NCI-H748 treated with DMSO at 0.1 percent for 48 hours (cell line): ENCODE measurements around the gene CLRN3.
A peak's percentile ranks its signal among the peaks of the same experiment; 100 is the strongest.

ENCODE experiments used
- DNase-seq: peaks from one replicate; lab custom pipeline; 2025; lab: John Stamatoyannopoulos, UW

Gene CLRN3, protein sequence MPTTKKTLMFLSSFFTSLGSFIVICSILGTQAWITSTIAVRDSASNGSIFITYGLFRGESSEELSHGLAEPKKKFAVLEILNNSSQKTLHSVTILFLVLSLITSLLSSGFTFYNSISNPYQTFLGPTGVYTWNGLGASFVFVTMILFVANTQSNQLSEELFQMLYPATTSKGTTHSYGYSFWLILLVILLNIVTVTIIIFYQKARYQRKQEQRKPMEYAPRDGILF

DNA sequence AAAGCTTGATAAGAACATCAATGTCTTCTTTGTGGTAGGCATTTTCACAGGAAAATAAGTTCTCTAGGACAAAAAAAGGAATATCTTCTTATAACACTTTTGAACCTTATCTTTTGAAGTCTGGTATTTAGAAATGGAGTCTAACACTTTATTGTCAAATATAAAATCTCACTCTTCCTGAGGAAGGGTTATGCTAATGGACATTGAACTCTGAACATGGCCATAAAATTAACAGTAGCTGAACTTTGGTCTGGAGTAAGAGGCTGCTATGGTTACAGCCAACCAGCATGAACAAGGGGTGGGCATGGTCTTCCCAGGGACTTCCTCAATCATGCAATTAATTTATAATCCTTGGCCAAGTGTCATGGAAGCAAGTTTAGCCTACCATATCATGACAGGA, at the start of gene CLRN3:
CLRN3 (minus strand) TSS at position 199 of the 400 bp plus-strand sequence; CDS start at position 42, 157 bp downstream.
- DNase-seq: no peak

DNA sequence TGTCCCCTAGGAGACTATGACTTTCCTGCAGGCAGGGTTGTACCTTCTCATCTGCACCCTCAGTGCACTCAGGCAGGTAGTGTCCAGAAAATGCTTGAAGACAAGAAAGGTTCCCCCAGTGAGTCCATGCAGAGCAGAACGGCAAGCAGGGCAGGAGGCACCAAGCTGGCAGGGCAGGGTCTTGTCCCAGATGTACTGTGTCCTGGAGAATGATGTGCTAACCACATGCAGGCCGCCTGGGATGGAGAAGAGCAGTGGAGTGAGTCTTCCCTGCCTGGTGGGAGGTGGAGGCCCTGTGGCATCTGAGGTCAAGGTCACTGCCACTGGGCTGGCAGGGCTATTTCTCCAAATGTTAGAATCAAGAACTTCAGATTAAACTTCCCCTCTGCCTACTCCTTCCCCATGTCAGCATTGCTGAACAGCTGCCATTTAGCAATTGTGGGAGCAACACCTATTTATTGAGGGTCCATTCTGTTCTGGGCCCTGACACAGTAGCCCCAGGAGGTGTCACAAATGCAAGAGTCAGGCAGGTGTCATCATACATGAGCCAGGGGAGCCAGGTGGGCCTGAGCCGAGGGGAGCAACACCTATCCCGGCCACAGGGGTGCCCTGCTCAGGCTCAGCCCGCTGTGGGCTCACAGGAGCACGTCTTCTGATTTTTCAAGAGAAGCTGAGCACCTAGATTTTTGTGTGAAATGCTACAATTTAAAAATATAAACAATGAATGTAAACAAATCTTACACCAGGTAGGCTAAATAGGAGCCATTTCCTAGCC, 48.3 kb upstream of the CLRN3 start:
- no peak for DNase-seq

DNA sequence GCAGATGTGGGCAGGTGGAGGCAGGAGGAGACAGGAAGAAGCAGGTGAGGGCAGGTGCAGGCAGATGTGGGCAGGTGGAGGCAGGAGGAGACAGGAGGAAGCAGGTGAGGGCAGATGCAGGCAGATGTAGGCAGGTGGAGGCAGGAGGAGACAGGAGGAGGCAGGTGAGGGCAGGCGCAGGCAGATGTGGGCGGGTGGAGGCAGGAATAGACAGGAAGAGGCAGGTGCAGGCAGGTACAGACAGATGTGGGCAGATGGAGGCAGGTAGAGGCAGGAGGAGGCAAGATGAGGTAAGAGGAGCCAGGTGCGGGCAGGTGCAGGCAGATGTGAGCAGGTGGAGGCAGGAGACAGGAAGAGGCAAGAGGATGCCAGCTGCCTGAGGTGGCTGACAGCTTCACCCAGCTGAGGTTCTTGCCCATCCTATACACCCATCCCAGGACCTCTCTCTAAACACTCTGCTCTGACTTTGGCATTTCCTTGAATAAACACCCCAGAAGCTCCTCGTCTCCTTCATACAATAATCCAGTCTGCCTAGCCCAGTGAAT, 47.1 kb upstream of the CLRN3 start:
- DNase-seq: no peak

DNA sequence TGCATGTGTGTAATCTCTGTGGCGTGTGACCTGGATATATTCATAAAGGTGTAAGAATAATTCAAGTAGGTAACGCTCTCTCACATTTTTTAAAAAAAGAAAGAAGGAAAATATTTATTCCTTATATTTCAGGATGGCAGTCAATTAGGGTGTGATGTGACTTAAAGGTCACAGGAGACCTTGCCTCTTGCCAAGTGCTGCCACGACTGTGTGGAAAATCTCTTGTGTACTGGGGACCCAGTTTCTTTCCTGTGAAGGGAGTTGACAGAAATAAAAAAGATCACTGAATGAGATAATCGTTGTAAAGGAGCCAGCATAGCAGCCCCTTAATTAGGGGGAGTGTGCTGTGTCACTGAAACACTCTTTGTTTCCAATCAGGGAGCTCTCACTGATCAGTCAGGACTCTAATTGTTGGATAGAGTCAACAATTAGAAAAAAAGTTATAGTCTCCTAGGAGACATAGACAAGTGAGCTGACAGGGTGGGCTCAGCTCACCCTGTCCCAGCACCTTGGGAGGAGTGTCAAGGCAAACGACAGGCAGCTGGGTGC, 45.2 kb upstream of the CLRN3 start:
- DNase-seq: no peak

DNA sequence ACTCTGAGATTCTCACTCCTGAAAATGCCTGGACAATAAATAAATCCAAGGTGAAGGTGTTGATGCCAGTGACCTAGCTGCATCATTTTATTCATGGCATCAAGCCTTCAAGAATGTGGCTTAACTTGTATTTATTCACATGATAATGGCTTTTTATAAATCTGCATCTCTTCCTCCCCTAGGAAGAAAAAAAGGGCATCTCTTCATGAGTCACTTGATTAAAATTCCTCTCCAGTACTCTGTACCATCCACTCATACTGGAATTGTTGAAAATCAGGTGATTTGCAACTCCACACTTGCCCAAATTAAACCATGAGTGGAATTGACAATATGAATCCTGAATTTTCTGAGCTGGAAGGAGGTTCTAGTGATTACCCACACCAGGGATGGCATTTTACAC, 44.3 kb upstream of the CLRN3 start:
- DNase-seq: no peak

DNA sequence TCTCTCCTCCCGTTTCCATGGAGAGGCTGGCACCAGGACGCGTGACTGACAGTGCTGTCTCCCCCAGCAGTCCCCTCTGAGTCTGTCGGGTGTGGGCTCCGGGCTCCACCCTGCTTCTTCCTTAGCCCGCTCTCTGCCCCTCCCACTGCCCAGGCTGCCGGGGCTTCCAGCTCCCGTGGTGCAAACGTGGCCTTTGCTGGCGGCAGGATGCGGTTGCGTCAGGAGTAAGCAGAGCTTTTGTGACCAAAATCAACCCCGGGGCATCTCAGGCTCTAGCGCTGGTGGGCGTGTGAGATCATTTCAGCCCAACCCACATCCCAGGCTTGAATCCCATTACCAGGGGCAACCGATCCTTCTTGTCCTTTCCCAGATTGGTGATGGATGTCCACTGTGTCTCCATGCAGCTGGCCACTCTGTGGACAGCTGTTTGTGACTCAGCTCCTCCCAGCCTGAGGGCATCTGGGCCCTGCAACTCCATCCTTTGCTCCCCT, 42.4 kb upstream of the CLRN3 start:
- DNase-seq: peak; percentile 34

DNA sequence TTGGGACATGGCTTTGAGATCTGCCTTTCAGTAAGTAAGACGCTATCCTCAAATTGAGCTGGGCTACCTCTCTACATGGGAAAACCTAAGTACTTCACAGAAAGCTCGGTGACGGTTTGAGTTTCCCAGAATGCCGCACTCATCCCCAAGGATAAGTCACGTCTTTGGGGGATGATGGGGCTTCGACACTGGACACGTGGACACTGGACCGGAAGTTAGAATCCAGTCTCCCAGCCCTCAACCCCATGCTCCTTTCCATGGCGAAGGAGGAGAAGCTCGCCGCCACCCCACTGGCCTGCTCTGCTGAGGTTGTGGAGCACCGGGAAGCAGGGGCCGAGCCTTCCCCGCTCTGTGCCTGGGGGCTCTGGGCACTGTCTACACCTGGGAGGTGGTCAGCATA, 41.6 kb upstream of the CLRN3 start:
- no peak for DNase-seq

DNA sequence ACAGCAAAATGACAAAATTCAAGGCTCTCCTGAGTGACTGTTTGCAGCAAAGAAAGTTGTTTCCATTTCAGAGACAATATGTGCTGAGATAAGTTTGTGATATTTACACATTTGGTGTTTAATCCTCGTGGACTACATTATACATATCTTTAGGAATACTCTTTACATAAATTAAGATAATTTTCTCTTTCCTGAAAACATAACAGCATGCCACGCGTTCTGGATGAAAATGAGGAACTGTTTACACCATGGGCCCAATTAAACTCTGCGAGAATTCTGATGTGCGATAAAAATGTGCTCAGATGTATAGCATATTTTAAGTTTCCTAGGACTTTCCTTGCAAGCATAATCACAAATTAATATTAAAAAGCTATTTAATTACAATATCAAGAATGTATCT, 40.5 kb upstream of the CLRN3 start:
- DNase-seq: no peak

DNA sequence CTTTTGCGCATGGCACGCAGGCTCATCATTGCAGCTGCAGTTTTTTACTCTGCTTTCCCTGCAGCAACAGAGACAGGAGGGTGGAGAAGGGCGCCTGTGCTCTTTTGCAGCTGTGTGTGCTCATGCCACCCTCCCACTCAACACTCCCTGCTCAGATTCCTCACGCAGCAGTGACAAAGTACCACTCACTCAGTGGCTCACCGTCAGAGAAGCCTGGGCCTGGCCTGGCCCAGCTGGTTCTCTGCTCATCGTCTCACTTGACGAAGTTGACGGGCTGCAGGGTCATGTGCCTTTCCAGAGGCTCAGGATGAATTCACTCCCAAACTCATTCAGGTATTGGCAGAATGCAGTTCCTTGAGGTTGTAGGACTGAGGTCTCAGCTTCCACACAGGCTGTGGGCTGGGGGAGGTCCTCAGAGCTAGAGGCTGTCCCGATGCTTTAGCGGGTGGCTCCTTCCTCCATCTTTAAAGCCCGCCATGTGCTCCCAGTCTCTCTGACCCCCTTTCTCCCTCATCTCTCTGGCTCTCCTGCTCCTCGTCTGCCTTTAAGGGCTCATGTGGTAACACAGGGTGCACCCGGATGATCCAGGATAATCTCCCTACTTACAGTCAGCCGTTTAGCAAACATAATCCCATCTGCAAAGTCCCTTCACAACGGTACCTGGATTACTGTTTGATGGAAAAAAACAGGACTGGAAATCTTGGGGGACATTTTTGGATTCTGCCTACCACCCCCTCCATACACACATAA, 40.0 kb upstream of the CLRN3 start:
- no peak for DNase-seq

DNA sequence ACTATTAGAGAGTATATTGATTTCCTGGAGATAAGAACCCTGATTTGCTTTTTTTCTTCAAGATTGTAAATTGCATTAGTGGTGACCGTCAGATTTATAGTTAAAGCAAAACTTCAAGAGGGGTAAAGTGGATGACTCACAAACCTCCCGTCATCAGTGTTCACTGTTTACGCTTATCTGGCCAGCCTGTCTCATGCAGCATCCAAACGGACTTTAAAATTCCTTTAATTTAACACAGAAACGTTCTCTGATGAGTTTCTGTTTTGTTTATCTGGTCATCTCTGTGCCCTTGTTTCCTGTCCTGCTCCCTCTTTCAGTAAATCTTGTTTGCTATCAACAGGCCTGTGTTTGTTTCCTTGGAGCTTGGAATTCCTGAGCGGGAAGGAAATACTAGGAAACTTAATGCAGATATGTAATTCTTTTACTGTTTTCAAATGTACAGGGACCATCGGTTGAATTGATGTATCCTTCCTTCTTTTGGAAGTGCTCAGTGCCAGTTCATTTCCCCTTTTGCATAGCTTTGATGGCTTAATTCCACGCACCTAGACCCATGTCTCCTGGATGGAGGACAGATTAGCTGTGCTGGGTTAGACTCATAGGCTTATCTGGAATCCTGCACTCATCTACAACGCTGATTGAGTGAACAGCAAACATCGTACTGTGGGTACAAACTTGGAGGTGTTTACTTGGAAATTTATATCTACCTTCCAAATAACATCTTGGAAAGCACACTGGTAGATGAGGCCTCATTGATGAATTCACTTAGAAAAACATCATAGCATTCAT, 35.5 kb upstream of the CLRN3 start:
- no peak for DNase-seq

DNA sequence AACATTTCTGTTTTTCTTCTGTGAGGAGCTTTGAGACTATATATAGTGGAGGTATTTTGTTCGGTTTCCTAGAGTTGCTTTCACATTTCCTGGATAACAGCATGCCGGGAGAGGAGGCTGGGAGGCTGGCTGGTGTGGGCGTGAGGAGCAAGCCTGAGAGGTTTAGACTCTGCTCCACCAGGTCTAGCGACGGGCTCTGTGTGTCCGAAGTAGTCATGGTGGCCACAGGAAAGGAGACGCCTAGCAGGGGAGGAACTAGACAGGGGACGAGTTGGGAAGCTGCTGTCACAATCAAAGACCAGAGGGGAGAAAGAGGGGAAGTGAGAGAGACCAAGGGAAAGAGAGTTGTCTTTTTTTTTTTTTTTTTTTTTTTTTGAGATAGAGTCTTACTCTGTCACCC, 33.7 kb upstream of the CLRN3 start:
- no peak for DNase-seq

DNA sequence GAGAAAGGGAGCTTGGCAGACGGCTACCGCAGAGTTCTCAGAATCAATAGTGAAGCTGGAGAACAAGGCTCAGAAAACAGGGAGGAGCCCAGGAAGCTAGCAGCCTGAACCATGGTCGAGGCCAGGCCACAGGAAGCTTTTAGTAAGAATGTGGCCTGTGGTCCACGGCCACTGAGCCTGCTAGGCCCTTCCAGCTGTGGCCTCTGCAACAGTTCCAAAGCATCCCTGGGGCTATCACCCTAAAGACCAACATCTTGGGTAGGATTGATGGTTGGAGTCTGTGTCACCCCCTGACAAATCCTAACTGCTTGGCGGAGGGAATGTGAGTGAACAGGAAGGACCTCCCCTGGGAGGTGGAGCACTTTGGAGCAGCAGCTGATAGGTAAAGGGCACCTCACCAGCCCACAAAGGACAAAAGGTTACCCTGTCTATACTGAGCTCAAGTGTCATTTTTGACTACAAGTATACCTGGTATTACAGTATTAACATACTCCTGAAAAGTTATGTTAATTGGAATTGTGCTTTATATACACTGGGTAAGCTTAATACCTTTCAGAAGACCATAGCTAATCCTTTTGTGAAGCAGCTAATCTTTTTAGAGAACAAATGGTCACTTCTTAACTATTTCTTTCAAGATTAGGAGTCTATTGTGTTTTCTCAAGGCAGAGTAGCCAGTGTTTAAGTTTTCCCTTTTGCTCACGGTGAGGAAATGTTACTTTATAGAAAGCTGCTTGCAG, 32.9 kb upstream of the CLRN3 start:
- no peak for DNase-seq

DNA sequence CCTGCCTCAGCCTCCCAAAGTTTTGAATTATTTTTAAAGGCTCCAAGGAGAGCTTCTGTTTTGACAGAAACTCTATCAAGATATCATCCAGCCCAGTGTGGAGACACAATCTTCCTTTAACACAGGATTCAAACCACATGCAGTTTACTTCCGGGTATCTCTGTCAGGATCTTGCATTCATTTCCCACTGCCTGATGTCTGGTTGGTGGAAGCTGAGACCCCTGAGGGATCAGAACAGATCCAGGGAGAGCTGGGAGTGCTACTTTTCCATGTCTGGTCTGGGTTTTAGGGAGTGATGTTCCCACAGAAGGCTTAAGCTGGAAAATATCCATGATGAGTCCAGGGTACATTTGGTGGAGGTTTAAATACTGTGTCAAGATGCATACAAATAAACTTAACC, 30.9 kb upstream of the CLRN3 start:
- no peak for DNase-seq

DNA sequence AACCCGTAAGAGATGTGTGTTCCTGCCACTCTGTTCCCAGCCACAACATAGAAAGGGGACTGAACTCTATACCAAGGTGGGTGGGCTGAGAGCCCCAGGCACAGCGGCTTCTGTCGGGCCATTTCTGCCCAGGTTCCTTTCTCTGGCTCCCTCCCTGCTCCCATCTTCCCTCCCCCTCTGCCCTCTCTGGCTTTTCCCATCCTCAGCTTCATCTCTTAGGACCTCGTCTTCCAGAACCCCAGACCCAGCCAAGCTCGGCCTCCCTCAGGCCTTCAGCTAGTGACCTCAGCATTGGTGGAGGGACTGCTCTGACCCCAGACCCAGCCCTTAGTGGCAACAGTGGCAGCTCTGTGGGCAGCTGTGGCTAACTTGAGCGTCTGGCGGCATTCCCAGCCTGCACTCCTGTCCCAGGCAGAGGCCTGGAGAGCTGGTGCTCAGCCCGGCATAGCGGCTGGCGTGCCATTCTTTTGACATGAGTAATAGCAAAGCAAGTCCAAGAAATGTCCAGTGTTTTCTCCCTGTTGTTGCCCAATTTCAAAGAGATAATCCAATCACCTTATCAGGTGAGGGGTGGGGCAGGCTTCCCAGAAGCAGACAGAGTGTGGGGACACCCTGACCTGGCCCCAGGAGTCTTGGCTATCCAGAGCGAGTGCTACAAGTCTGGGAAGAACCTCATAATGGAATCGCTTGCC, 30.1 kb upstream of the CLRN3 start:
- no peak for DNase-seq

DNA sequence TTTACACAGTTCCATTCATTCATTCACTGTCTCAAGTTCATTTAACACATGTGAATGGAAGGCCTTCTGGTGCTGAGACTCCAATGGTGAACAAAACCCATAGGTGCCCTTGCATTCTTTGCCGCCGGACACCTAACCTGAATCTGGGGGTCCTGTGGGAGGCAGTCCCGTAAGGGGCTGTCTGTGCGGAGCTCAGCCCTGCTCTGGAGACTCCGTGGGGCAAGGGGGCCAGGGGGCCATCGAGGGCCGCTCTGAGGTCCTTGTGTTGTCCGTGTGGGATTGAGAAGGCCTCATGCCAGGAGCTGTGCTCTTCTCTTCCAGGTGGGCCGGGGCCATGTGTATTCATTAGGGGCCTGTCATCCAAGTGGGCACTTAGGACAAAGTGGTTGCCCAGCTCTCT, 29.5 kb upstream of the CLRN3 start:
- DNase-seq: no peak

DNA sequence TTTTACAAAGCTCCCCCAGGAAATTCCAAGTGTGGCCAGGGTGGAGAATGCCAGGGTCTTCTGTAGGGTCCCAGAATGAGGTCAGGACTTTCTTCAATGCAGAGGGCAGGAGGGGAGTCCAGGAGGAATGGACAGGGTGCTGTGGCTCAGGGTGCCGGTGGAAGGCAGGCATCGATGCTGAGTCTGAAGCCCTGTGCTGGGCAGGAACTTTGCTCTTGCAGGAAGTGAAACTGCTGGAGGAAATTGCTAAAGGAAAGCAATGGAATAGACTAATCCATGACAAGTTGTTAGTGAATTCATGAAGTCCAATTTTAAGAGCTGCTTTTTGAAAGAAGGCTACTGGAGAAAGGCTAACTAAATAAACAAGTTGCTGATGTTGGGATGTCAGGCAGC, 29.0 kb upstream of the CLRN3 start:
- no peak for DNase-seq

DNA sequence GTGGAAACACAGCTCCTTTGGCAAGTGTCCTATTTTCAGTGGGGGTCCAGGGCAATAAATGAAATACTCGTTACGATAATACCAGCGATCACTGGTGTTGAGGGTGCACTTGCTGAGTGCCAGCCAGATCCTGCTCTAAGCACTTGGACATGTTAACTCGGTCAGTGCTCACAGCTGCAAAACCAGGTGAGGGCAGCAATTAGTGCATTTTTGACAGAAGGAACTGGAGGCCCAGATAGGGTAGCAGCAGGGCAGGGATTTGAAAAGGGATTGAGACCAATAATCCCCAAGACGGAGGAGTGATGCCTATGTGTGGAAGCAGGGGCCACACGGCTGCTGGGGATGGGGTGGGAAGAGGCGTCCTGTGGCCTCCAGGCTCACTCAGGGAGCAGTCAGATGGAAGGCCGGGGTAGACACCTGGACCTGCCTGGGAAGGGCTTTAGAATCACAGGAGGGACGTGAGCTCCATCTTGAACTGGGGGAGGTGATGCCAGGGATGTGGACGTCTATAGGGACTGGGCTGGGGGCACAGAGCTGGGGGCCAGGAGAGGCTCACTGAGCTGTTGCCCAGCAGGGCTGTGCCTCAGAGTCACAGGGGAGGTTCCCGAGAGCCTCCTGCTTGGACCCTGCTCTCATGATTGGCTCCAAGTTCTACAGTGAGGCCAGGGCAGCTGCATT, 28.5 kb upstream of the CLRN3 start:
- no peak for DNase-seq

DNA sequence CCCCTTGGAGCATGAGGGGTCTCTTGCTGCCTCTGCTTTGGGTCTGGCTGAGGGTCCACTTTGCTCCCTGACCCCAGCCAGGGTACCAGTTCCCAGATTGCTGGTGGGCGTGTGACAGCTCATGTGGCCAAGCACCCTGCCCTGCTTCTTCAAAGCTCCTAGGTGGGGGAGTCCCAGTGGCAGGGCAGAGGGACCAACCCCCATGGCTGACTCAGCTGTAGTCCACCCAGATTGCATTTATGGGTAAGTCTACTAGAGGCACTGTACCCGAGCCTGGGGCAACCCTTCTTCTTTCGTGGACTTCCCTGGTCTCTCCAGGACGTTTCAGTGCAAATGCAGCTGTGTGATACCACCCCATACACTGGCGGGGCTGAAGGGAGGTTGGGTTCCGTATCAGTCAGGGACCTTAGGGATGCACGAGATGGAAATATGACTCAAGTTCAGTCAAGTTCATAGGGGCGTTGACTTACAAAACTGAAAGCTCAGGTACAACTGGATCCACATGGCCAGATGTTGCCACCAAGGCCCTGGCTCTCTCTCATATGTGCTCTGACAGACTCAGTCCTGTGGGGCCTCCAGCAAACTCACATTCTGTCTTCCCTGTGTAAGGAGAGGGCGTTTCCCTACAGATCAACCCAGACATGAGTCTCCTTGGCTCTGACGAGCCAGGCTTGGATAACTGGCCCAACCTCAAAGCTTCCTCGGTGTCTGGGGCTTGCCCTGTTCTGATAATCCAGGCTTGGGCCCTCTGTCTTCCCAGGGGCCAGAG, 27.7 kb upstream of the CLRN3 start:
- no peak for DNase-seq
